Endothelial cell of umbilical vein (primary cell): Measurements from ENCODE around the gene EEFSEC. TPM values are rescaled to one million over a fixed set of nuclear protein-coding genes. Genes with fewer than 3 reads are reported as not detected.

Experiments used
- BruUV-seq: library from RNA; stranded (reverse); fragments of 400-500 nt; replicated peaks from 2 replicates; lab custom pipeline; 2021; lab: Mats Ljungman, UMichigan
- CTCF ChIA-PET: fragments of 300-600, 350-600 bp; sonication (Branson Sonifier 250); formaldehyde crosslinking; loops from one replicate; lab custom pipeline; 2021; ENCODE audit warnings: antibody characterized with exemption, inconsistent platforms; lab: Charles Lee
- POLR2A ChIA-PET: fragments of 300-600, 350-600 bp; sonication (Branson Sonifier 250); formaldehyde crosslinking; loops from one replicate; lab custom pipeline; 2021; ENCODE audit warnings: antibody characterized with exemption, inconsistent platforms; lab: Charles Lee
- DNase-seq: peaks from one replicate; pipeline ENCODE4 v3.0.0-alpha.2; 2011; ENCODE audit warnings: low read depth, low spot score
- FAIRE-seq: peaks from 2 replicates; lab custom pipeline; 2011; peaks lifted over from hg19 to GRCh38; lab: Jason Lieb, UNC
- H2AFZ ChIP-seq: 2 replicates; pipeline ENCODE4 v1.6.0; 2012; ENCODE audit warnings: low read depth, low read length, control low read depth, inconsistent platforms
- H3K27ac ChIP-seq: 2 replicates; pipeline ENCODE4 v1.5.1; 2011; ENCODE audit warnings: low read depth, mild to moderate bottlenecking, control low read depth, low read length, moderate library complexity; ENCODE audit not compliant: insufficient read depth
- H3K27me3 ChIP-seq, 2 experiments: 2 replicates each; pipeline versions ENCODE4 v1.6.0 to v1.6.1; 2011; ENCODE audit warnings: low read length in 2 of 2, mixed read lengths in 1 of 2; ENCODE audit not compliant: control insufficient read depth in 2 of 2, insufficient read depth in 2 of 2
- H3K36me3 ChIP-seq, 2 experiments: 2 replicates in 1 of 2; 3 replicates in 1 of 2; pipeline ENCODE4 v1.5.1; 2011; ENCODE audit warnings: low read length in 2 of 2, mild to moderate bottlenecking in 1 of 2, moderate library complexity in 1 of 2; ENCODE audit not compliant: control insufficient read depth in 2 of 2, insufficient read depth in 2 of 2; ENCODE audit errors: extremely low read depth in 1 of 2
- H3K4me1 ChIP-seq: 3 replicates; pipeline ENCODE4 v1.5.1; 2011; ENCODE audit warnings: mild to moderate bottlenecking, low read length; ENCODE audit not compliant: control insufficient read depth, insufficient read depth; ENCODE audit errors: extremely low read depth
- H3K4me2 ChIP-seq: 2 replicates; pipeline ENCODE4 v1.6.1; 2011; ENCODE audit warnings: low read length, control low read depth, mixed read lengths; ENCODE audit not compliant: insufficient read depth
- H3K4me3 ChIP-seq, 3 experiments: fragments of 200-600 bp in 1 of 3; sonication (generic), shearing (Covaris generic) in 1 of 3; replicated peaks in 1 of 3; 2 replicates each; pipeline ENCODE4 v1.5.1; 2011 to 2016; ENCODE audit warnings: control low read depth in 3 of 3, low read length in 3 of 3, mild to moderate bottlenecking in 2 of 3, inconsistent platforms in 1 of 3, low read depth in 1 of 3, moderate library complexity in 1 of 3; ENCODE audit not compliant: insufficient read depth in 1 of 3
- H3K79me2 ChIP-seq: 2 replicates; pipeline ENCODE4 v1.6.0; 2012; ENCODE audit warnings: low read length, inconsistent platforms; ENCODE audit not compliant: control insufficient read depth, insufficient read depth
- H3K9ac ChIP-seq: replicated peaks from 2 replicates; pipeline ENCODE3; 2011; ENCODE audit warnings: low read length, control low read depth; ENCODE audit not compliant: insufficient read depth; ENCODE audit errors: extremely low read depth
- H3K9me1 ChIP-seq: replicated peaks from 3 replicates; pipeline ENCODE4 v1.6.0; 2011; ENCODE audit warnings: mild to moderate bottlenecking, low read length; ENCODE audit not compliant: control insufficient read depth, insufficient read depth; ENCODE audit errors: extremely low read depth
- H3K9me3 ChIP-seq: replicated peaks from 2 replicates; pipeline ENCODE4 v1.5.1; 2012; ENCODE audit warnings: low read length, inconsistent platforms; ENCODE audit not compliant: control insufficient read depth, insufficient read depth
- H4K20me1 ChIP-seq: replicated peaks from 2 replicates; pipeline ENCODE3; 2011; ENCODE audit warnings: mild to moderate bottlenecking, low read length; ENCODE audit not compliant: control insufficient read depth, insufficient read depth; ENCODE audit errors: extremely low read depth
- EZH2 ChIP-seq: IDR thresholded peaks from 2 replicates; pipeline ENCODE4 v1.6.1; 2012; ENCODE audit warnings: borderline replicate concordance, low read depth, mild to moderate bottlenecking, moderate library complexity, low read length, inconsistent platforms; ENCODE audit not compliant: severe bottlenecking
- FOS ChIP-seq: IDR thresholded peaks from 2 replicates; pipeline ENCODE4 v1.6.1; 2011; ENCODE audit warnings: mild to moderate bottlenecking, low read length, moderate library complexity, borderline replicate concordance; ENCODE audit not compliant: insufficient read depth
- MAX ChIP-seq: IDR thresholded peaks from 2 replicates; pipeline ENCODE4 v1.6.1; 2011; ENCODE audit not compliant: insufficient read depth, insufficient read length
- POLR2A ChIP-seq: IDR thresholded peaks from 2 replicates; pipeline ENCODE4 v1.6.1; 2012; ENCODE audit warnings: low read depth, mild to moderate bottlenecking, control low read depth, low read length
- POLR2AphosphoS5 ChIP-seq: IDR thresholded peaks from 2 replicates; pipeline ENCODE4 v1.6.1; 2012; ENCODE audit warnings: low read depth, mild to moderate bottlenecking, control low read depth, low read length, moderate library complexity; ENCODE audit not compliant: insufficient read depth
- dilution Hi-C: fragments of 300-500 bp; cut with MboI; formaldehyde crosslinking; loops from one replicate; pipeline ENCODE4 v1.15.0; 2019; ENCODE audit warnings: low sequenced_read_pairs; ENCODE audit not compliant: extremely low pct_ligation_motif_present
- intact Hi-C: fragments of 100-400 bp; cut with micrococcal nuclease; formaldehyde crosslinking; loops from one replicate; pipeline ENCODE4 v1.10.0; 2022
- polyA plus RNA-seq, 4 experiments: library from polyadenylated mRNA; depleted of rRNA in 3 of 4; stranded (reverse) in 3 of 4; unstranded in 1 of 4; fragments of >200 nt; gene quantifications; 2 replicates each; pipeline versions ENCODE4 v1.2.1 to v1.2.3, GENCODE V29; 2011 to 2012; ENCODE audit warnings: missing spikeins in 1 of 4
- total RNA-seq: library from RNA; stranded (reverse); gene quantifications from 2 replicates; pipeline ENCODE4 v1.2.3, GENCODE V29; 2021
- TF ChIP-seq, protein P1 (sequence below), 2 donors: IDR thresholded peaks; 1 replicate in 1 of 2; 2 replicates in 1 of 2; pipeline ENCODE4 v1.5.1; 2011; ENCODE audit warnings: low read length in 2 of 2, mild to moderate bottlenecking in 2 of 2, moderate library complexity in 2 of 2, control low read depth in 1 of 2, inconsistent platforms in 1 of 2, low read depth in 1 of 2; ENCODE audit not compliant: insufficient read depth in 1 of 2; ENCODE audit errors: extremely low read depth in 1 of 2

Gene EEFSEC
- total and polyA plus RNA-seq, 2 donors (not counting 3 experiments of a cell fraction or from before 2014, with no cell fraction given), result 13.1 to 14.5 TPM

DNA sequence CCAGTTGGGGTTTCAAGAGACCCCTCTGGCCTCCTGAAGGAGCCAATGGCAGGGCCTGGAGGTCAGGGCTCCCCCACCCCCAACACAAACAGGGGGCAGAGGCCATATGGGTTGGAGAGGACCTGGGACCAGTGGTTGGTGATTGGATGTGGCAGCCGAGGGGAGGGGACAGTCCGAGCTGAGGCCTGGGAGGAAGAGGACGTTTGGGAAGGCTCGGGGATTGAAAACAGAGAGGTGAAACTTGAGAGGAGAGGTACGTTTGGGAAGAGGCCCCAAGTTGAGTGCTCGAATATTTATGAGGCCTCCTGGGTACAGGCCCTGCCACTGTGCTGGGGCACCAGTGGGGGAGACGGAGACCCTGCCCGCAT lies 259.7 kb downstream of the EEFSEC start:
- H2AFZ ChIP-seq, result no peak overlapping the region
- H3K27me3 ChIP-seq, result no peaks in the 10 kb centered on the region
- no peak overlapping the region for H3K4me3 ChIP-seq
- no peaks in the 10 kb centered on the region for H4K20me1 ChIP-seq
- H3K36me3 ChIP-seq, result no peaks in the 10 kb centered on the region
- dilution Hi-C loops, result no loop called here
- TF ChIP-seq POLR2A (no peak), FOS (no peak), EZH2 (no peak)
- no peaks in the 10 kb centered on the region for H3K4me1 ChIP-seq
- H3K9me1 ChIP-seq, result no peaks in the 10 kb centered on the region
- intact Hi-C loops, result no loop called here
- H3K4me2 ChIP-seq, result no peak overlapping the region
- H3K27ac ChIP-seq, result no peak overlapping the region
- ChIA-PET POLR2A (no interaction called here), CTCF (no interaction called here)
- no peaks in the 10 kb centered on the region for H3K9me3 ChIP-seq
- no peaks in the 10 kb centered on the region for H3K79me2 ChIP-seq
- no peak overlapping the region for H3K9ac ChIP-seq
- FAIRE-seq (no peak), DNase-seq (no peak)
- no TSS peak for BruUV-seq

DNA sequence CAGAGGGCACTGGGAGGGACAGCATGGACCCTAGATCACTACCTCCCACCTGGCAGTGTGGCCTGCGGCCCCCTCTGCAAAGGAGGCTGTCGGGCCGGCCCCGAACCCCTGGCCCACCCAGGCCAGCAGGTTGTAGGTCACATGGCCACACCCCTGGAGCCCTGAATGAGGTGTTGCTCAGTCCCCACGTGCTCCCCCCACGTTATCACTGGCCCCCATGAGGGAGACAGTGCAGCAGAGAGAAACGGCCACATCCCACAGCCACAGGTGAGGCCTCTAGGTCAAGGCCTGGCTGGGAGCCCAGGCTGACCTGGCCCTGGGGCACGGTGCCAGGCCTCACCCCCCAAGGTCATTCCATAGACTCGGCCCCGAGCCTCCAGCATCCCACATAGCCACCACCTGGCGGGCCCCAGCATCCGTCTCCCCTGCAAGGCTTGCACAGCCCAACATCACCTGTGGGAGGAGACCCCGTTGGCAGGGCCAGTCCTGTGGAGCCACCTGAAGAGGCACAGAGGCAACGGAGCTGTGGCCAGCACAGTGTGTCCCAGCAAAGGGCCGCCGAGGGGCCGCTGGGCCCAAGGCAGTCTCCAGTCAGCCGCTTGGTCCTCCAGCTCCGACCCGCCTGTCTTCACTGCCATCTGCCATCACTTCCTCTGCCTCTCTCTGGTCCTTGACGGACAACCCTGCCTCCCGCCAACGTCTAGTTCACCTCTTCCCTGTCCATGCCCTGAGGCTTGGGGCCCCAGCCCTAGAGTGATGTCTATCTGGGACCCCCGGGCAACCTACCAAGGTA lies 260.3 kb downstream of the EEFSEC start:
- Histone ChIP-seq H3K27ac (no peak overlapping the region), H3K4me1 (no peaks in the 10 kb centered on the region), H3K4me3 (no peak overlapping the region), H3K4me2 (no peak overlapping the region), H3K9ac (no peak overlapping the region), H3K9me3 (no peaks in the 10 kb centered on the region), H4K20me1 (no peaks in the 10 kb centered on the region), H3K79me2 (no peaks in the 10 kb centered on the region), H3K27me3 (no peaks in the 10 kb centered on the region), H2AFZ (no peak overlapping the region), H3K9me1 (no peaks in the 10 kb centered on the region), H3K36me3 (no peaks in the 10 kb centered on the region)
- intact Hi-C loops (no loop called here), dilution Hi-C loops (no loop called here)
- BruUV-seq, result no TSS peak
- ChIA-PET CTCF (no interaction called here), POLR2A (no interaction called here)
- TF ChIP-seq POLR2AphosphoS5 (no peak), EZH2 (no peak), MAX (no peak)
- TF ChIP-seq, protein P1, sequence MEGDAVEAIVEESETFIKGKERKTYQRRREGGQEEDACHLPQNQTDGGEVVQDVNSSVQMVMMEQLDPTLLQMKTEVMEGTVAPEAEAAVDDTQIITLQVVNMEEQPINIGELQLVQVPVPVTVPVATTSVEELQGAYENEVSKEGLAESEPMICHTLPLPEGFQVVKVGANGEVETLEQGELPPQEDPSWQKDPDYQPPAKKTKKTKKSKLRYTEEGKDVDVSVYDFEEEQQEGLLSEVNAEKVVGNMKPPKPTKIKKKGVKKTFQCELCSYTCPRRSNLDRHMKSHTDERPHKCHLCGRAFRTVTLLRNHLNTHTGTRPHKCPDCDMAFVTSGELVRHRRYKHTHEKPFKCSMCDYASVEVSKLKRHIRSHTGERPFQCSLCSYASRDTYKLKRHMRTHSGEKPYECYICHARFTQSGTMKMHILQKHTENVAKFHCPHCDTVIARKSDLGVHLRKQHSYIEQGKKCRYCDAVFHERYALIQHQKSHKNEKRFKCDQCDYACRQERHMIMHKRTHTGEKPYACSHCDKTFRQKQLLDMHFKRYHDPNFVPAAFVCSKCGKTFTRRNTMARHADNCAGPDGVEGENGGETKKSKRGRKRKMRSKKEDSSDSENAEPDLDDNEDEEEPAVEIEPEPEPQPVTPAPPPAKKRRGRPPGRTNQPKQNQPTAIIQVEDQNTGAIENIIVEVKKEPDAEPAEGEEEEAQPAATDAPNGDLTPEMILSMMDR (IDR thresholded peaks at IDR 0.05; ENCODE audit: extremely low read depth in 1 of 2, insufficient read depth in 1 of 2, low read depth in 1 of 2, low read length in 2 of 2), result no peak
- DNase-seq (no peak), FAIRE-seq (no peak)
